OCI-LY1 (cell line): ENCODE data around the gene NOX3.

Source experiments
- H2AFZ ChIP-seq: fragments of 200-600 bp; sonication (generic), shearing (Covaris generic); 2 replicates; pipeline ENCODE4 v1.6.0; 2014; ENCODE audit warnings: antibody characterized with exemption, mild to moderate bottlenecking, low read length
- H3F3A ChIP-seq: fragments of 200-600 bp; sonication (generic), shearing (Covaris generic); 2 replicates; pipeline ENCODE4 v1.6.0; 2014; ENCODE audit warnings: mild to moderate bottlenecking, antibody characterized with exemption, low read length, moderate library complexity; ENCODE audit not compliant: insufficient read depth
- H3K27ac ChIP-seq: fragments of 200-600 bp; sonication (generic); 2 replicates; pipeline ENCODE4 v1.5.1; 2014; ENCODE audit warnings: low read length, mixed run types, mild to moderate bottlenecking, low read depth; ENCODE audit not compliant: poor library complexity, severe bottlenecking
- H3K27me3 ChIP-seq: fragments of 200-600 bp; sonication (generic); 2 replicates; pipeline ENCODE4 v1.6.0; 2014; ENCODE audit warnings: antibody characterized with exemption, mild to moderate bottlenecking, low read length, moderate library complexity; ENCODE audit not compliant: insufficient read depth
- H3K36me3 ChIP-seq: fragments of 200-600 bp; sonication (generic); 2 replicates; pipeline ENCODE4 v1.6.1; 2014; ENCODE audit warnings: mild to moderate bottlenecking, antibody characterized with exemption, low read length, moderate library complexity, mixed read lengths; ENCODE audit not compliant: insufficient read depth
- H3K4me1 ChIP-seq: fragments of 200-600 bp; sonication (generic); 2 replicates; pipeline ENCODE4 v1.5.1; 2014; ENCODE audit warnings: mild to moderate bottlenecking, low read length, moderate library complexity; ENCODE audit not compliant: insufficient read depth, severe bottlenecking
- H3K4me2 ChIP-seq: fragments of 200-600 bp; sonication (generic), shearing (Covaris generic); 2 replicates; pipeline ENCODE4 v1.6.1; 2014; ENCODE audit warnings: low read length
- H3K4me3 ChIP-seq: fragments of 200-600 bp; sonication (generic); 2 replicates; pipeline ENCODE4 v1.5.1; 2014; ENCODE audit warnings: low read length, low read depth, mild to moderate bottlenecking, mixed read lengths; ENCODE audit not compliant: poor library complexity, severe bottlenecking
- H3K79me2 ChIP-seq: fragments of 200-600 bp; shearing (Covaris generic); 2 replicates; pipeline ENCODE4 v1.6.1; 2016; ENCODE audit warnings: mixed run types, low read length, mixed read lengths; ENCODE audit not compliant: insufficient read depth
- H3K9ac ChIP-seq: fragments of 200-600 bp; sonication (generic), shearing (Covaris generic); 2 replicates; pipeline ENCODE4 v1.6.1; 2014; ENCODE audit warnings: mild to moderate bottlenecking, low read length, mixed read lengths
- H3K9me2 ChIP-seq: fragments of 200-600 bp; sonication (generic), shearing (Covaris generic); 2 replicates; pipeline ENCODE4 v1.6.1; 2014; ENCODE audit warnings: low read depth, mild to moderate bottlenecking, low read length, mixed read lengths
- H3K9me3 ChIP-seq: fragments of 200-600 bp; shearing (Covaris generic); 2 replicates; pipeline ENCODE4 v1.6.1; 2014; ENCODE audit warnings: low read length, mixed read lengths
- H4K20me1 ChIP-seq: fragments of 200-600 bp; sonication (generic), shearing (Covaris generic); 2 replicates; pipeline ENCODE4 v1.6.0; 2016; ENCODE audit warnings: mild to moderate bottlenecking, low read length; ENCODE audit not compliant: insufficient read depth
- EZH2 ChIP-seq: fragments of 200-600 bp; sonication (generic), shearing (Covaris generic); IDR thresholded peaks from 2 replicates; pipeline ENCODE4 v1.8.0; 2017; ENCODE audit warnings: borderline replicate concordance, mixed run types, mild to moderate bottlenecking, antibody characterized with exemption, low read length, moderate library complexity, mixed read lengths
- TF ChIP-seq, protein P1 (sequence below): fragments of 200-600 bp; sonication (generic), shearing (Covaris generic); IDR thresholded peaks from 2 replicates; pipeline ENCODE4 v1.5.1; 2017; ENCODE audit warnings: mild to moderate bottlenecking, antibody characterized with exemption, low read length, moderate library complexity, mixed read lengths

Gene NOX3

GRCh38 chr6:155444120-155444917, 11.3 kb downstream of the NOX3 start:
- H3K4me1 ChIP-seq, result peaks cover 36% of the 10 kb centered on the region
- no peaks in the 10 kb centered on the region for H3K27me3 ChIP-seq
- no peaks in the 10 kb centered on the region for H3K9me3 ChIP-seq
- H3K36me3 ChIP-seq, result no peaks in the 10 kb centered on the region
- no peak for TF ChIP-seq EZH2
- TF ChIP-seq, protein P1, sequence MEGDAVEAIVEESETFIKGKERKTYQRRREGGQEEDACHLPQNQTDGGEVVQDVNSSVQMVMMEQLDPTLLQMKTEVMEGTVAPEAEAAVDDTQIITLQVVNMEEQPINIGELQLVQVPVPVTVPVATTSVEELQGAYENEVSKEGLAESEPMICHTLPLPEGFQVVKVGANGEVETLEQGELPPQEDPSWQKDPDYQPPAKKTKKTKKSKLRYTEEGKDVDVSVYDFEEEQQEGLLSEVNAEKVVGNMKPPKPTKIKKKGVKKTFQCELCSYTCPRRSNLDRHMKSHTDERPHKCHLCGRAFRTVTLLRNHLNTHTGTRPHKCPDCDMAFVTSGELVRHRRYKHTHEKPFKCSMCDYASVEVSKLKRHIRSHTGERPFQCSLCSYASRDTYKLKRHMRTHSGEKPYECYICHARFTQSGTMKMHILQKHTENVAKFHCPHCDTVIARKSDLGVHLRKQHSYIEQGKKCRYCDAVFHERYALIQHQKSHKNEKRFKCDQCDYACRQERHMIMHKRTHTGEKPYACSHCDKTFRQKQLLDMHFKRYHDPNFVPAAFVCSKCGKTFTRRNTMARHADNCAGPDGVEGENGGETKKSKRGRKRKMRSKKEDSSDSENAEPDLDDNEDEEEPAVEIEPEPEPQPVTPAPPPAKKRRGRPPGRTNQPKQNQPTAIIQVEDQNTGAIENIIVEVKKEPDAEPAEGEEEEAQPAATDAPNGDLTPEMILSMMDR, result no peak
- H2AFZ ChIP-seq, result no peak overlapping the region
- H3K27ac ChIP-seq, result no peak overlapping the region
- H3K9ac ChIP-seq, result no peak overlapping the region
- no peak overlapping the region for H3K4me3 ChIP-seq
- no peak overlapping the region for H3K4me2 ChIP-seq
- H4K20me1 ChIP-seq, result no peaks in the 10 kb centered on the region
- no peaks in the 10 kb centered on the region for H3F3A ChIP-seq
- no peaks in the 10 kb centered on the region for H3K79me2 ChIP-seq
- no peaks in the 10 kb centered on the region for H3K9me2 ChIP-seq

DNA sequence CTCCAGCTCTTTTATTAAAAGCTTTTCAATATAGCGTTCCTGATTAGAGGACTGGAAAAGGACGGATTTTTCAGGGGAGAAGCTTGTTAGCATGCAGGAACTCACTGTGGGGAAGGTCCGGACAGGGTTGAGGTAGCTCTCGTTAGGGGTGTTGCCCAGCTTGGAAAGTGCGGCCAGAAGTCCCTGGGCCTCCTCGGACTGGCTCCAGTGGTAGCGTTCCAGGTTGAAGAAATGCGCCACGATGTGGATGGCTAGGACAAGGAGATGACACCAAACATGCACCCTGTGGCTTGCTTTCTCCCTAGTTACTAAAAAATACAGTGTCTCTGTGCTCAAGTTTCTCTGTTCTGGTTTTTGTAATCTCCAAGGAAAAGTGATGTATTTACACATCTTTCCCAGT, 12.5 kb downstream of the NOX3 start:
- no peak for TF ChIP-seq EZH2
- TF ChIP-seq, protein P1, result no peak
- Histone ChIP-seq H3K4me1 (peaks cover 44% of the 10 kb centered on the region), H3K4me2 (no peak overlapping the region), H3K79me2 (no peaks in the 10 kb centered on the region), H3K27ac (no peak overlapping the region), H4K20me1 (no peaks in the 10 kb centered on the region), H3K36me3 (no peaks in the 10 kb centered on the region), H2AFZ (no peak overlapping the region), H3K4me3 (no peak overlapping the region), H3F3A (no peaks in the 10 kb centered on the region), H3K9me3 (no peaks in the 10 kb centered on the region), H3K27me3 (no peaks in the 10 kb centered on the region), H3K9ac (no peak overlapping the region), H3K9me2 (no peaks in the 10 kb centered on the region)

GRCh38 chr6:155442562-155442961, 13.1 kb downstream of the NOX3 start:
- H3K4me3 ChIP-seq, result no peak overlapping the region
- no peaks in the 10 kb centered on the region for H3K9me2 ChIP-seq
- H3K27me3 ChIP-seq, result no peaks in the 10 kb centered on the region
- TF ChIP-seq, protein P1, result no peak
- TF ChIP-seq EZH2, result no peak
- no peaks in the 10 kb centered on the region for H3K9me3 ChIP-seq
- no peak overlapping the region for H2AFZ ChIP-seq
- no peaks in the 10 kb centered on the region for H3K79me2 ChIP-seq
- no peak overlapping the region for H3K27ac ChIP-seq
- no peak overlapping the region for H3K4me2 ChIP-seq
- H3K4me1 ChIP-seq, result peaks cover 47% of the 10 kb centered on the region
- H4K20me1 ChIP-seq, result no peaks in the 10 kb centered on the region
- H3K36me3 ChIP-seq, result no peaks in the 10 kb centered on the region
- H3F3A ChIP-seq, result no peaks in the 10 kb centered on the region
- no peak overlapping the region for H3K9ac ChIP-seq
